Fibroblast of skin of back (primary cell): ENCODE results near the gene TAS2R41.

Experiments
- DNase-seq: peaks from one replicate; pipeline ENCODE4 v3.0.0-alpha.2; 2013

The TAS2R41 gene

DNA sequence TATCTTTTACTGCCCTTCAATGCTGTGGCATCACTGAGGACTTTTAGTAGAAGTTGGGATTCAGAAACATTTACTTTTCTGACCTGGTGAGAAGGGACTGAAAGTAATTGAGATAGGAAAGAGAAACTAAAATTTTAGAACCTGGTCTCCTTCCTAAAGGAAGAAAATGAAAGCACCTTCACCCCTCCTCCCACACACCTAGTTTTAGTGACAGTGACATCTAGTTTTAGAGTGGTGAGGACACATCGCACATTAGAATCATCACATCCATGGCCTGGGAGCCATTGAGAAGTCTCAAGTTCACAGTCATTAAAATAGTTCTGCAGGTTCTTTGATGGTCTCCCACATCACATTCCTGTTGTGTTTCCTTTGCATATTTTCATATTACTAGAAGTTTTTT lies 16.1 kb downstream of the TAS2R41 start:
- no peak for DNase-seq

DNA sequence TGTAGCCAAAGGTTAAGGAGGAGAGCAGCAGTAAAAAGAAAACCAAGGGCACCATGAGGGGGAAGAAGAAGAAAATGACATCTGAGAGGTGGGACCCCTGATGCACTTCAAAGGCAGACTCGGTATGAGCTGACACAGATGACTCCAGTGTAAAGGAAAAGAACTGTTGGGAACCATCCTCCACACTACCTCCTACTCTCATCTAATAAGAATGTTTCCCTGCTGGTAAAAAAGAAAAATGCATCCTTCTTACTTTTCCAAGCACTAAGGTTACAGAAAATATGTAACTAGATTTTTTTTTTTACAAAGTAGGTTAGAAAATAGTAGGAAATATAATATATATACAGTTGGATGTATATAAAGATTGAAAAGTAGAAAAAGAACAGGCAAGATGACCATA lies 16.9 kb downstream of the TAS2R41 start:
- DNase-seq = peak; percentile 39

GRCh38 chr7:143495851-143496250 lies 18.2 kb downstream of the TAS2R41 start:
- no peak for DNase-seq

DNA sequence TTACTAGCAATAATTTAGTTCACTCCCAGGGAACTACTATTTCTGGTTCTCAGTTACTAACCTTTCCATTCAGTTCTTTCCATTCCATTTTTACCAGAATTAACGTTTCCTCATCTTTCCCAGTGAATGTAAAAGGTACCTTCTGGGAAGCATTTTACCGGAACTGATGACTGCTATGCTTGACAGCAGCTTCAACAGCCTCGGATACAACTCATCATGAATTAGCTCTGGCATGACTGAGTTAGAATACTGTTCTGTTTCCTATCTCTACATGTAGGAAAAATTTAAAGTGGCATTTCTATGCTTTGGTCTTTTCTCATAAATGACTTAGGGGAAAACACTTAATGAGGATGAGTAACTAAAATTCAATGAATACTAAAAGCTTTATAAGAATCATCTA lies 18.6 kb downstream of the TAS2R41 start:
- DNase-seq = no peak

DNA sequence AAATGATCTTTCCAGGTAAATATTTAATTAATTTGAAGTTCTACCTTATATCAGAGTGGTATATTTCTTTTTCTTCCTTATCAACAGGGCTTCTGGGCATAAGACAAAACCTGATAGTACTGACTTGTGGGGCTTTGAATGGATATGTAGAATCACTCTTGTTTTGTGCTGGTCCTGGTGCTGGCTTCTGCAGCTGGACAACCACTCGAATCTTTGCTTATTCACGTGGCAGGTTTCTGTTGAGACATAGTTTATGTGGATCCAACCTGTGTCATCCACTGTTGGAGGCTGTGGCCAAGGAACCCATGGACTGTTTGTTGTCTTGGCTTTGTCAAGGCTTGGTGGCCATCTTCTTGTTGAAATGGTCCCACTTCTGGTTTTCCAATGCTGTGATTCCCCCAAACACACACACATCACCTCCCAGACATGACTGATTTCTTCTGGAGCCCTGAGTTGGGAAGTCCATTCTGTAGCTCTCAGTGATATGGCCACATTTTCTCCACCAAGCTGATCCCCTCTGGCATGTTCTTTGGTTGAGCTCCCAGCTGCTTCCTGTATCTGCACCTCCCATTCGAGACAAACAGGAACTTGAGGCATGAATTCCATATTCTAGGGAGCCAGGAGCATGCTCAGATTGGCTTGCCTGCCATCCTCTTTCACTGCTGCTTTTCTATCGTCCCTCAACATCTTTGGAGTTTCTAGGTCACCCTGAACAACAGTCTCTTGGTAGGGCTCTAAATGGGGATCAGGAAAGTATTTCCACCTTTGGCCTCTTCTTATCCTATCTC lies 19.5 kb downstream of the TAS2R41 start:
- DNase-seq = no peak

DNA sequence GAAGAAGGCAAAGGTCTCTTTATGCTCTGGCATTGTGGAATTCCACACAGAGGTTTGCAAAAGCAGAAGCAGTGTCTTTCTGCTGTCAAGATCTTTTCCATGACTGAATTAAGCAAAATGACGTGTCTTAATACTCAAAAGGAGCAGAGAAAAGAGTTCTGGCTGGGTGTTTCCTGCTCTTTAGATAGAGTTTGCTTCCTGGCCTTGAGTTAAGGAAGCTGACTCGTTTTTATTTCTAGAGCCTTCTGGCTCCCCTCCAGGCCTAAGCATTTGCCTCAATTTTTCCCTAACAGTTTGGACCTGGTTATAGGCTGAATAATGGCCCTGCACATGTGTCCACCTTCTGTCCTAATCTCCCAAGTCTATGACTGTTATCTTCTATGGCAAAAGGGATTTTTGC lies 21.6 kb downstream of the TAS2R41 start:
- DNase-seq = no peak

DNA sequence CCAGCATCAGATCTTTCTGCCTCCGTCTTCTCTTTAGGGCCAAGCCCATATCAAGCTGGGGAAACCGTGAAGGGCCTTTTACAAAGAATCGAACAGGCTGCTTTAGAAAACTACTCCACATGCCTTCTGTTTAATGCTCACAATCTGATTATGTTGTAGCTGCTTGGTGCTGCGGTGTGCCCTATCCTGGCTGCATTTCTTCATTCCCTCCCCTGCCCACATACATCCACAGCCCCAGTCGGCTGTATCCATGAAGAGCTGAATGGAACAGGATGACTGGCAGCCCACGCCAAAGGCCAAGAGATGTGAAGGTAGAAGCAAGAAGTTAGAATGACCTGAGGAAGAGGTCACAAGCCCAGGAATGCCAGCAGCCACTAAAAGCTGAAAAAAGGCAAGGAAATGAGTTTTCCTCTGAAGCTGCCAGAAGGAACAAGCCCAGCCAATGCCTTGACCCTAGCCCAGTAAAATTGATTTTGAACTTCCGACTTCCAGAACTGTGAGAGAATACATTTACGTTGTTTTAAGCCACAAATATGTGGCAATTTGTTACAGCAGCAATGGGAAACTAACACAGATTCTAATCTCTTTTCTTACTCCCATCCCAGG lies 22.2 kb downstream of the TAS2R41 start:
- DNase-seq = no peak

DNA sequence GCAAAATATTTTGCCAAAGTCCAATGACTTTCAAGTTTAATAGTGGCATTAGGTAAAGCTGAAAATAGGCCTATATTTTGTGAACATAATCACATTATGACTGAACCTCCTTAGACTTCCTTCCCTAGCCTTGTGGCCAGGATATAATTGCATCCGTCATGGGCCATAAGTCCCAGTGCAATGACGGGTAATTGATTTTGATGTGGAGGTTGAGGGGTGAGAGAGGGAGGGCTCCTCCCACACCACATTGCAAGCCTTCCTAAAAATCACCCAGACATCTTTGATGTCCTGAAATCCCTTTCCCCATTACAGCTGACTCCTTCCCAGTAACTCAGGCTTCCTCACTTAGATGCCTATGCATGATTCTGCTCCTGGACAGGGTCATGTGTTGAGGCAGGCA lies 25.6 kb downstream of the TAS2R41 start:
- no peak for DNase-seq

DNA sequence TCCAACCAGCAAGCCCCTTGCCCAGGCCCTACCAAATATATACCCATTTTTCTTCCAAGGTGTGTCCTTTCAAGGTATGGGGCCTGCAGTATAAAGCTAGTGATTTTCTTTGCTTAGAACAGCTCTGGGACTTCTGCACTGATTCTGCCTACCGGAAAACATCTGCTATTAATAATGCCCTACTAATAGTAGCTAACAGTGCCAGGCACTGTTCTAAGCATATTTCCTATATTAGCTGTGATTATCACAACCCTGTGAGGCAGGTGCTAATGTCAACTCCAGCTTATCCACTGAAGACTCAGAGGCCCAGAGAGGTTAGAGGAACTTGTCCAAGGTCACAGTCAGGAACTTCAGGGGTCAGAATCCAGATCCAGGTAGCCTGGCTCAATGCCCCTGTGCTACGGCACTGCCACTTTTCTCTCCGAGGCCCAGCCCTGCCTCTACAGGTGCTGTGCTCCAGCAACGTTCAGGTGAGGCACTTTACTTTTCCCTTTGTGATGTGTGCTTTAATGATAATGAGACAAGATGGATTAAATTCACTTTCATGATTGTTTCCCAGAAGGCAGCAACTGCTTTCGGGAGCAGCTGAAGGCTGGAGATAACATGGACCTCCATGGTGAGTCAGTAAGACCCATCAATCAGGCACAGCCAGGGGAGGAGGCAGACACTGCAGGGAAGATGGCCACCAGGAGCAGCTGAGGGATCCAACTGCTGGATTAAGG lies 26.7 kb downstream of the TAS2R41 start:
- no peak for DNase-seq

DNA sequence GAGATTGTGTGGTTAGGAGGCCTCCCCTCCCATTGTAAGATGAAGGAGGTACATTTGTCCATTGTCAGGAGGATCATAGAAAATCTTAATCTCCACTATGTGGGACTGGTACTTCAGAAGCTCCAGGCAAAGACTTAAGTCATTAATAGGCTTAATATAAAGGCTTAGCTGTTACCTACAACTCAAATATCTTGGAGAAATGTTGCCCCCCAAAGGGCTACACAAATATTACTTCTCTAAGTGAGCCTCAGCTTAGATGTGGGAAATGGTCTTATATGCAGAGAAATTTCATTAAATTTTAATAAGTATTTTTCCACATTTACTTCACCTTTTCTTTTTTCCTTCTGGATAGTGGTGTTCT lies 27.2 kb downstream of the TAS2R41 start:
- no peak for DNase-seq

- no peak for DNase-seq
Measured at GRCh38 chr7:143505838-143506237, 28.2 kb downstream of the TAS2R41 start.

DNA sequence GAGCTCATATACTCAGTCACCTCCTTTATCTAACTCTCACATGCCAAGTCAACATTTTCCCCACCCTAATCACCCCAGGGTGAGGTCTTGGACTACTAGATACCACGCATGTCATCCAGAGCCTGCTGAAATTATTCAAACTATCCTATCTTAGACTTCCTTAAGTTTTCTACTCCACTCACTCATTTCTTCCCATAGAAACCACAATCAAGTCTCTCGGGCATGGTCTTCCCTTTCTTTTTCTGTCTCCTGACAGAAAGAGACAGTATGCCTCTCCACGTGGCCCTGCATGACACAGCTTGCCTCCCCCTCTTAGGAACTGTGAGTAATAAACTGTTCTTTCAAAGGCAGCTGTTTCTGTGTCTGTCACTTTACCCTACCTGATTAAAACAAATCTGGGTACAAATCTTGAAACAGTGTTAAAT lies 29.4 kb downstream of the TAS2R41 start:
- no peak for DNase-seq

DNA sequence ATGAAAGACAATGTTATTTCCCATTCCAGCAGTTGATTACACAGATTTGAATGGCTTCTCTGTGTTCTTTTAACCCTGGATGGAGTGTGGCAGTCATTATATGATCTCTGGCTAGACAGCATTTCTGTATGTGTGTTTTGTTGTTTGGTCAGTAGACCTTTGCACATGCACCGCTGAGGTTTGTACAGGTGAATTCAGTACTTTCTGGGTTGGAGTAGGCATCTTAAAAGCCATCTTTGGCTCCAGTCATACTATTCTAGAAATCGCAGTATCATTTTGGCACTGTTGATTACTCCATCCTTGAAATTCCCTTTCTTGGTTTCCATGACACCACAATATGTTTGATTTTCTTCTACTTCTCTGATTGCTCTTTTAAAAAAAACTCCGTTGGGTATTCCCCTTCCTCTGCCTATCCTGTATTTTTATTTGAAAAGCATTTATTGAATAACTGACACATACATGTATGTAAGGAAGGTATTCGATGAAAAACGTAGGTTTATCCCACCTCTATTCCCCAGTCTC lies 29.9 kb downstream of the TAS2R41 start:
- no peak for DNase-seq

- no peak for DNase-seq
Measured at GRCh38 chr7:143510854-143511592, 33.4 kb downstream of the TAS2R41 start.

DNA sequence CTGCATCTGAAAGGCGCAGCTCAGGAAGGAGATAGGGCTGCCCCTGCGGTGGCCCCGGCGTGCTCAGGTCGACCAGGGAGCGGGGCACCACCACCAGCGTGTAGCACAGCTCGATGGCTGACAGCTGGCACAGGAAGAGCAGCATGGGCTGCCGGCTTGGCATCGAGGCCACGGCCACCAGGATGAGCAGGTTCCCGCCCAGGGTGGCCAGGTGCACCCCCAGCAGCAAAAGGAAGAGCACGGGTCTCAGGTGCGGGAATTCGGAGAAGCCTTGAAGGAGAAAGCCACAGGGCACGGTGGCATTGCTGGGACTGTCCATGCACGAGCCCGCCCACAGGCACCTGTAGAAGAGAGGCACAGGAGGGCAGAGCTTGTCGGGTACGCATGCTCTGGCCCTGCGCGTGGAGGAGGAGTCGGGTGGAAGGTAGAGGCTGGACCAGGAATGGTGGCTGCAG lies 33.9 kb downstream of the TAS2R41 start:
- no peak for DNase-seq

GRCh38 chr7:143512488-143513340 lies 35.0 kb downstream of the TAS2R41 start:
- DNase-seq = no peak

- no peak for DNase-seq
Measured at GRCh38 chr7:143514487-143514886, 36.8 kb downstream of the TAS2R41 start.

GRCh38 chr7:143514995-143515735 lies 37.5 kb downstream of the TAS2R41 start:
- DNase-seq = peak; percentile 45

DNA sequence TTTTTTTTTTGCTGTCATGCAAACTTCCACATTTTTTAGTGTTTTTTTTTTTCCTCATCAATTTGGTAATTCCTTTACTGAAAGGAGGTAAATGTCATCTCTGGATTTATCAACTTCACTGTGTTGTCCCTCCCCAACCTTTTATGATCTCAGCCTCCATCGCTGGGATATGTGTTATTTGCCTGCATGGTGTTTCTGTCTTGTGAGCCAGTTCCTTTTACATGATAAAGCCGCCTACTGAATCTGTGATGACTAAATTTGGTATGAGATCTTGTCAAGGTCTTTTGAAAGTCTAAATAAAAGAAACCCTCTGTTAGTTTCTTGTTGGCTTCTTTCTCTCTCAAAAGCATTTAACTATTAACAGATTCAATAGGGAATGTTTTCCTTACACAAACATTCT lies 39.3 kb downstream of the TAS2R41 start:
- DNase-seq = no peak

DNA sequence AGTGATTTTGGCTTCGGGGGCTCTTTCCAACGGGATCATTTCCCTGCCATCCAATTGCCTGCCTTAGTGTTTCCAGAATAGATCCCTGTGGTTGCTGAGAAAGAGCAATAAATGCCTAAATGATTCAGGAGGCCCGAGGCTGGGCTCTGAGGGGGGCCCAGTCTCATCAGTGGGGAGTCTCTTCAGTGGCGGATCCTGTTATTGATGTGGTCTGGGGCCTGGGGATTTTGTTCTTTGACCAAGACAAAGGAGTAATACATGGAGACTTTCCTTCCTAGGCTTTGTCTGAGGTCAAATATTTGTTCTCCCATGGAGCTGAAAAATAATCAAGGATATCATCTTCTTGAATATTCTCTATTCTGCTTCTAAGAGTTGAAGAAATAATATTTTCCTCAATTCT lies 40.8 kb downstream of the TAS2R41 start:
- peak; percentile 64 for DNase-seq

GRCh38 chr7:143518941-143519340 lies 41.3 kb downstream of the TAS2R41 start:
- no peak for DNase-seq
